Cardiac septum (tissue), 1 donor: ENCODE results near the gene BTAF1. TPM values are rescaled to one million over a fixed set of nuclear protein-coding genes. Genes with fewer than 3 reads are reported as not detected.
"Not testable (repeated sequence)": the region's sequence is repeated elsewhere in the genome, so short reads cannot be mapped to it uniquely, and the experiment has no call there.

Source experiments
- DNase-seq: peaks from one replicate; pipeline ENCODE4 v3.0.0-alpha.2; 2020; ENCODE audit warnings: low spot score
- intact Hi-C: fragments of 100-400 bp; cut with DNase I; formaldehyde crosslinking; loops from one replicate; pipeline ENCODE4 v1.14.0; 2022
- total RNA-seq: library from RNA; stranded (reverse); fragmentation: NEBNext Ultra II Directional; extraction: Animal tissue kit (Norgen Biotek cat#: 25700); gene quantifications from one replicate; pipeline ENCODE4 v1.2.1, GENCODE V29; 2021
- donor health status: DM: no; HTN: no; CAD: no.

Gene BTAF1
- total RNA-seq, 1 donor from 2014 or later, result 15.9 TPM

DNA sequence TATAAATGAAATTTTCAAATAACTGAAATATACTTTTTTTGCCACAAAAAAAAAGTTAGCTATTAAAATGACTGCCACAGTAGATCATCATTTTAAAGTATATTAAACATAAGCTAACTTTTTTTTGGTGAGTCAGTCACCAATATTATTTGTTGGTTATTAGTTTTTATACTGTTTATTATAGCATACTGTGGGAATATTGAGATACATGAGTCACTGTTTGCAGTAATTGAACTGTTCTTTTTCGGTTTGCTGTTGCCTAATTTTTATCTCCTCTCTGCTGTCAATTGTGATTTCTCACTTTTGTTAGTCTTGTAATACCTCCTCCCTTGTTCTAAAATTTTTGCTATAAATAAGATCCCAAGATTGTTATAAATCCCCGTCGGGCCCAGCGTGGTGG is 45.7 kb downstream of the BTAF1 start:
- intact Hi-C loops, result no loop called here
- no peak for DNase-seq

DNA sequence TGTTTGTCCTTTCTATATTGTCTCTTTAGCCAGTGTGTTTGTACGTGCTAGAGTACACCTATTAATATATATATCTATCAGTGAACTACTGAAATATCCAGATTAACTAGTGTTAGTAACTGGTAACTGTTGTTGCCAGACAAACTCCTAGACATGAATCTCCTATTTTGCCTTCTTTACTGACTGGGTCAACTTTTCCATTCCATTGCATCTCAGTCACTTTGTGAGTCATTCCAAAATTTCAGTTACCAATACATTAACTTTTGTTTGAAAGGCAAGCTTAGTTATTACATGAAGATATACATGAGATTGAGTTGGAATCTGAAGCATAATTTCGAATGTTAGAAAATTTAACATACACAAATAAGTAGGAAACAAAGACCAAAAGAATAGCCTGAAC is 51.4 kb downstream of the BTAF1 start:
- intact Hi-C loops, result no loop called here
- DNase-seq, result no peak

DNA sequence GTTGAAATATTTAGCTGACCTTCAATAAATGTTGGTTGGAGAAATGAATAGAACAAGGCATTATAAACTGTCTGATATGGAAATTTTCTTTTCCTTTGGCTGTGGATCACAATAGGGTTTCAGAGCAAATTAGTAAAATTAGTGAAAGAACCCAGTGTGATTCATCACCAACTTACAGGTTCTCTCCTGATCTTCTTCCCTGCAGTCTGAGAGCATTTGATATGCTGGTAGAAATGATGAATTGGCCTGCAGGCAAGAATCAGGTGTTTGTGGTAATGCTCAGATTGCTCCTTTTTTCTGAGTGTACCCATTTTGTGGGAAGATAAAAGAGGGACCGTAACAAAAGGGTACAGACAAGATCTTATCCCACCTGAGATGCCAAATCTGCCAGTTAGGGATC is 51.9 kb downstream of the BTAF1 start:
- no peak for DNase-seq
- intact Hi-C loops, result no loop called here

DNA sequence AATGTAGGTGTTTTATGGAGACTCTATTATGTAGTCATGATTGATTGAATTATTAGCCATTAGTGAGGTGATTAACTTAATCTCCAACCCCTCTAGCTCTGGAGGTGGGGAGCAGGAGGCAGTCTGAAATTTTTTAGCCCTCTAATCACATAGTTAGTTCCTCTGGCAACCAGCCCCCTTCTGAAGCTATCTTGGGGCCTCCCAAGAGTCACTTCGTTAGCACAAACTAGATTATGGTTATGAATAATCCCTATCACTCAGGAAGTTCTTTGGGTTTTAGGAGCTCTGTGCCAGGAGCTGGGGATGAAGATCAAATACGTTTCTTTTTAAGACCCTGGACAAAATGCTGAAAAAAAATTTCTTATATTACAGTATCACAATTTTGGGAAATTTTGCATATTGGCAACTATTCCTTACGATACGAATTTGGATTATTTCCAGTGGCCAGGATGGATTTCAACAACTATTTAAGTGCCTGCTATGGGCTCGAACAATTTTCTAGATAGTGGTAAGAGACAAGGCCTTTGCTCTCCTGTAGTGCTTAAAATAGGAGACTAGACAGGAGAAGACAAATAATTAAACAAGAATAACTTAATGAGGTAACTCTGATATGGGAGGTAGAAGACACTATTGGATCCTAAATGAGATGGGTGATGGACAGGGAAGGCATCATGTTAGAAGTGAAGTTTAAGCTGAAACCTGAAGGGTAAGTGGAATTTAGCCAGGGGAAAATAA is 52.9 kb downstream of the BTAF1 start:
- intact Hi-C loops, result no loop called here
- no peak for DNase-seq

DNA sequence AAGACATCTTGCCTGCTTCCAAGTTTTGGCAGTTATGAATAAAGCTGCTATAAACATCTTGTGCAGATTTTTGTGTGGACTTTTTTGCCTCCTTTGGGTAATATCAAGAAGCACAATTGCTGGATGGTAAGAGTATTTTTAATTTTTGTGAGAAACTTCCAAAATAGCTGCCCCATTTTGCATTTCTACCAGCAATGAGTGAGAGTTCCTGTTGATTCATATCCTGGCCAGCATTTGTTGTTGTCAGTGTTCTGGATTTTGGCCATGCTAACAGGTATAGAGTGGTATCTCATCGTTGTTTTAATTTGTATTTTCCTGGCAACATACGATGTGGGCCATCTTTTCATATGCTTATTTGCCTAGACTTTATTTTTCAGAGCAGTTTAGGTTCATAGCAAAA is 53.9 kb downstream of the BTAF1 start:
- intact Hi-C loops, result no loop called here
- DNase-seq, result no peak

DNA sequence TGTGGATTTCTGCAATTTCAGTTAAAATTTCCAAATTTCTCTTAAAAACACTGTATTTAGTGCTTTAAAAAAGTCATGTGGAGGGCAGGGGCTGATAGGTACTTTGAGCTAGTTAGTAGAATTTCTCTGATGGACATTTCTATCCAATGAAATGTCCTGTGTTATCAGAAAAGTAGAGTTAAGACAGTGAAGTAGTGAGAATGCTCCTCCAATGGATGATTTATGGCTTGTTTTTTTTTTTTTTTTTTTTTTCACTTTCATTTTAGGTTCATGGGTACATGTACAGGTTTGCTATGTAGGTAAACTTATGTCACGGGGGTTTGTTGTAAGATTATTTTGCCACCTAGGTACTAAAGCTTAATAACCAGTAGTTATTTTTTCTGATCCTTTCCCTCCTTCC is 55.0 kb downstream of the BTAF1 start:
- no peak for DNase-seq
- intact Hi-C loops, result no loop called here

DNA sequence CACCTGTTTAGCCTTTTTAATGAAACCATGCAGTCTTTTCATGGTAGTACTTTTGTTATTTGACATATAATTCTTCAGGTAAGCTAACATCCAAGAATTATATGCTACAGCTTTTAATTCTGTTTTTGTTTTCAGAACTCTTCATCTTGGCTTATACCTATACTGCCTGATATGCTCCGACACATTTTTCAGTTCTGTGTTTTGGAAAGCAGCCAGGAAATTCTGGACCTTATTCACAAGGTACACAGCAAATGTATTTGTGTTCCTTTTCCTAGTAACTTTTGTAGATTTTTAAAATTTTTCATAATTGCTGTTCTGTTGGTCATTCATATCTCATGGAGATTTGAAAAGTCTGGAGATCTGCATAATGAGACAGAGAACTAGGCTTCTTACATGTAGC is 56.7 kb downstream of the BTAF1 start:
- no peak for DNase-seq
- intact Hi-C loops, result no loop called here

DNA sequence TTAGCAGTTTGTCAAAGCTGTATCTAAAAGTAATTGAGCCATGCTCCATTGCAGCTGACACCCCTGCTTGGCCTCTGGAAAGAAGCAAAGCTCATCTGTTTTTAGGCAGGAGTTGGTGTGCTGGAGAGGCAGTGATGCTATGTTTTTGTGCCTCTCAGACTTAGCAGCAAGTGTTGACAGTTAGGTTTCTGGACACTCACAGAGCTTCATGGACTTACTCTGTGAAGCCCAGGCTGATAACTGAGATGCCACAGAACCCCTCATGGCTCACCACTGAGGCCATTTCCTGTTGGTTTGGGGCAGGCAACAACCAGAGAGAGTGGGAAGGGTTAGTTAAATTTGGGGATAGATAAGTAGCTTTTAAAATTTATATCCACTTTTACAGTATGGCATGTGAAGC is 59.8 kb downstream of the BTAF1 start:
- intact Hi-C loops, result no loop called here

DNA sequence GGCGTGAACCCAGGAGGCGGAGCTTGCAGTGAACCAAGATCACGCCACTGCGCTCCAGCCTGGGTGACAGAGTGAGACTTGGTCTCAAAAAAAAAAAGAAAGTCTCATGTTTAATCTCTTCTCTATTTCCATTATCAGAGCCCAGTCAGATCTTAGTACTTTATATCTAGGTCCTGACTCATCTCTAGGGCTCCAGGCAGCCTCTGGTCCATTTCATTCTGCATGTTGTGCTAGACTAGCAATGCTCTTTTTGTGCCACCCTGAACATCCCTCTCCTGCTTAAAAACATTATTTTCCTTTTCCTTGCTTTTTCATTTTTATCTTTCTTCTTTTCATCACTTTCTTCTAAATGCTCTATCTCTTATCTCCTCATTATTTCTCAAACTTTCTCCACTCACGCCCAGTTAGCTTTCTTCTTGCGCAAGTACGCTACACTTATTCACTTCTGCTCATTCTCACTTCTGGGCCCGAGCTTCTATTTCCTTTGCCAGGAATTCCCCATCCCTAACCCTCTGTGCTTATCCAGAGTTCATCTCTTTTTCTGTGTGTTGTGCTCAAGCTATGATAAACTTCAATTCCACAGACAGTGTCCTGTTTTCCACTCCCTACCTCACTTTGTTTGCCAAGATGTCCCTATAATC is 63.9 kb downstream of the BTAF1 start:
- no peak for DNase-seq
- intact Hi-C loops, result no loop called here

More for the DNA sequence above, 59.8 kb downstream of the BTAF1 start:
- DNase-seq, result no peak

DNA sequence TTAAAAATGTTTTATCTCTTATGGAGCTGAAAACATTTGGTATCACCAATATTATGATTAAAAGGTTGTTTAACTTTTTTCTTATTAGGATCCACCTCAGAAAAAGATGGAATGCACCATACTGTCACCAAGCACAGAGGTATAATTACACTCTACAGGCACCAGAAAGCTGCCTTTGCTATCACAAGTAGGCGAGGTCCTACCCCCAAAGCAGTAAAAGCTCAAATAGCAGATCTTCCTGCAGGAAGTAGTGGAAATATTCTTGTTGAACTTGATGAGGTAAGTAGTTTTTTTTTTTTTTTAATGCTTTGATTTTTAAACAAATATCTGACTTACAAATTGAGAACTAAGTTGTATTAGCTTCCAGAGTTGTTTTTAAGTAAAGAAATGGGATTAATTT is 68.5 kb downstream of the BTAF1 start:
- intact Hi-C loops, result no loop called here
- no peak for DNase-seq

DNA sequence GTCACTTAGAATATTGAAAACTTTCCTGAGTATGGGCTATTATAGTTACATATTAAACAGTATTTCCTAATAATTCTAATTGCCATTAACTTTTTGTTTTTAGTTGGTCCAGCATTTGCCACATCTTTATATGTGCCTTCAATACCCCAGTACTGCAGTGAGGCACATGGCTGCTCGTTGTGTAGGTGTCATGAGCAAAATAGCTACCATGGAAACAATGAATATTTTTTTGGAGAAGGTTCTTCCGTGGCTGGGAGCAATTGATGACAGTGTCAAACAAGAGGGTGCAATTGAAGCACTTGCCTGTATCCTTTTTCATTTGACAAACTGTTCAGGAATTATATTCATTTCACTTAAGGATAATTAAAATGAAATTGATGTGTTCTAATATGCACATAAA is 72.7 kb downstream of the BTAF1 start:
- no peak for DNase-seq
- intact Hi-C loops, result no loop called here

DNA sequence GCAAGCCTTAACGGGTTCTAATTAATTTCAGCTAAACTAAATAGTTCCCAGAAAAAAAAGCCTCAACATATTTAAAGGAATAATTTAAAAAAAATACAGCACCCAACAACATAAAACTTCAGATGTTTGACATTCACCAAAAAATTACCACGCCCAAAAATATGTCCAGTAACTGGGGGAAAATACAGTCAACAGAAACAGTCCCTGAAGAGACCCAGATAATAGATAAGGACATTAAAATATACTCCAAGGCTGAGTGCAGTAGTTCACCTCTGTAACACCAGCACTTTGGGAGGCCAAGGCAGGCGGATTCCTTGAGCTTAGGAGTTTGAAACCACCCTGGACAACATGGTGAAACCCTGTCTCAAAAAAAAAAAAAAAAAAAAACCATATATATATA is 78.0 kb downstream of the BTAF1 start:
- intact Hi-C loops, result no loop called here
- DNase-seq, result no peak

DNA sequence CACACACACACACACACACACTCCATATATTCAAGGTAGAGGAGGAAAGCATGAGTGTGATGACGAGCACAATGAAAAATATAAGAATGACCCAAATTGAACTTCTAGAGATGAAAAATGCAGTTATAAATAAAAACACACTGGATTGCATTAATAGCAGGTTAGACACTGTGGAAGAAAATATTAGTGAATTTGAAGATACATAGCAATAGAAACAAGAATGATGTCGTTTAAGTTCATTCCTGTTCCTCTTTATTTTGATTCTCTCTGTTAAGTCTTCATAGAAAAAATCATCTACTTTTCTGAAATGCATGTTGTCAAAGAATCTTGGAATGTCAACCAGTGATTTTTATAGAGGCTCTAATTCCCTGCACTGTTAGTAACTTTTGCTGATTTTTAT is 78.4 kb downstream of the BTAF1 start:
- intact Hi-C loops, result no loop called here
- DNase-seq, result no peak

DNA sequence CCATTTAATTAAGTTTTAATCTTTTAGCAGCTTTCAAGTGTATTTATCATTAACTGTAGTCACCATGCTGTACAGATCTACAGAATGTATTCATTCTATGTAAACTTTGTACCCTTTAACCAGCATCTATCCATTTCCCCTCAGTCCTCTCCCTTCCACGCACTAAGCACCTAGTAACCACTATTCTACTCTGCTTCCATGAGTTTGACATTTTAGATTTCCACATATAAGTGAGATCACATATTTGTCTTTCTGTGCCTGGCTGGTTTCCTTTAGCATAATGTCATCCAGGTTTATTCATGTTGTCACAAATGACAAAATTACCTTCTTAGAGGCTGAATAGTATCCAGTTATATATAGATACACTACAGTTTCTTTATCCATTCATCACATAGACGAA is 79.7 kb downstream of the BTAF1 start:
- intact Hi-C loops, result no loop called here
- no peak for DNase-seq

DNA sequence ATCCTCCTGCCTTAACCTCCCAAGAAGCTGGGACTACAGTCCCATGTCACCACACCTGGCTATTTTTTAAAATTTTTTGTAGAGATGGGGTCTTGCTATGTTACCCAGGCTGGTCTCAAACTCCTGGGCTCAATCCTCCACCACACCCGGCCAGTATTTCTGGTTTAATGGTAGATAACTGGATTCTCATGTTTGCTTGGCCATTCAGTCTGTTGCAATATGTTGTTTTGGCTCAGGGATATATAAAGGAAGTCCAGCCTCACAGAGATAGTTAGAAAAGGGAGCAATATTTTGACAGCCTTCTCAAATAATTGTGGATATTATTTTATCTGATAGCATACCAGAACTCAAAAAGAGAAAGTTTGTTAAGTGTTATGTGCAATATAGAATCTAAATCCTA is 82.4 kb downstream of the BTAF1 start:
- no peak for DNase-seq
- intact Hi-C loops, result no loop called here

DNA sequence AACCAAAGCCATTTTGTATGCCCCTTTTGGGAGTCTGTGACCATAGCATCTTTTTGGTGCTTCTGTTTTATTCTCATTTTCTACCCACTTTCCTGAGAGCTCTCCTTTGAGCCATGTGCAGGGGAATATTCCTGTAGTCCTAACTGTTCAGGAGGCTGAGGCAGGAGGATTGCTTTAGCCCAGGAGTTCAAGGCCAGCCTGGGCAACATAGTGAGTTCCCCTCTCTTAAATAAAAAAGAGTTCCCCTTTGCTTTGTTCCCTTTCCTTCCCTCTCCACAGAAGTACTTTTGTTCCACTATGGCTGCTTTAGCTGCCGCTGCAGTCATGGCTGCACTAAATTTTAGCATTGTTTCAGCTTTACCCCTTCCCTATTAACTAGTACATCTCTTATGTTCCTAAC is 85.9 kb downstream of the BTAF1 start:
- intact Hi-C loops, result no loop called here
- no peak for DNase-seq

DNA sequence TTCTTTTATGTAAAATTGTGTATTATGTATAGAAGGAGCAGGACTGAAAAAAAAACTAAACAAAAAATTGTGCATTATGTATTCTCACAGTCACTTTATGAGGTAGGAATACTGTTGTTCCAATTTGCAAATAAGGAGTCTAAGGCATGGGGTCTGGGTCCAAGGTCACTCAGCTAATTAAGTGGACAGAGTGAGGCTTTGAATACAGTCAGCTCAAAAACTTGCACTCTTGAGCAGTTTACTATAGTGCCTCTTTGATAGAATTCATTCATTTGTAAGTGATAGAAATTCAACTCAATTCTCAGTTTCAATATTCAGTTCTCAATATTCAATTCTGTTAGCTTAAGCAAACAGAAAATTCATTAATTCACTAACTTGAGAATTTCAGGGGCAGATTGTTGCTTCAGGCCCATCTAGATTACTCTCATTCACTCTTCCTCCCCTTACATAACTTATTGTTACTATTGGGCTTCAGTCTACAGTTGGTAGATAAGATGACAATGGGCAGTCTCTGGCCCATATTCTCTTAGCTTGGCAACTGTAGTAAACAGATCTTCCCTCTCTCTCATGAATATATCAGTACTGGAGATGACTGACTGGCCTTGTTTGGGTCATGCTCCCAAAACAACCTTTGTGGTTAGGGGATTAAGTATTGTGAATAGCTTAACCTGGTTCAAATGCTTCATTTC is 86.6 kb downstream of the BTAF1 start:
- intact Hi-C loops, result no loop called here
- no peak for DNase-seq

DNA sequence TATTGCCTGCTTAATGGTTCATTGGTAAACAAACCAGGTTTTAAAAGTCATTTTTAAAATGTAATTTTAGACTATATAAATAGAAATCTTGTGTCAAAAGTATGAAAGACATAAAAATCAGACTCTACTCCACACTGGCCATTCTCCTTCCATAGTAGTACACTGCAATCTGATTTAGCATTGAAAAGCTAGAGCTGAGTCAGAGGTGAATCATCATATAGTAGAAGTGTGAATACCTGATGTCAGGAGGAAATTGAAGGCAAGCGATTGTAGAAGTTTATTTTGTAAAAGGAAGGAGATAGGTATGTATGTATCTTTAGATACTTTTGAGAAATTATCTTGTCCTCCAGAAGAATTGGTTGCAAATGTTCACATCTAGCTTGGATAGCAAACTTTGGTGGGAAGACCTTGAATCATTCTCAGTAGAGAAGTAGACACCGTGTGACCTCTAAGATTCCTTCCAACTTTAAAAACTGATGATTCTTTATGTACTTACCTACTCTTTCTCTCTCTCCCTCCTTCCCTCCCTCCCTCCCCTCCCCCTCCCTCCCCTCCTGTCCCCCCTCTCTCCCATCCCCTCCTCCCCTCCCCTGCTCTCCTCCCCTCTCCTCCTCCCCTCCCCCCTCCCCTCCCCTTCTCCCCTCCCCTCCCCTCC is 88.1 kb downstream of the BTAF1 start:
- no peak for DNase-seq
- intact Hi-C loops, result no loop called here

DNA sequence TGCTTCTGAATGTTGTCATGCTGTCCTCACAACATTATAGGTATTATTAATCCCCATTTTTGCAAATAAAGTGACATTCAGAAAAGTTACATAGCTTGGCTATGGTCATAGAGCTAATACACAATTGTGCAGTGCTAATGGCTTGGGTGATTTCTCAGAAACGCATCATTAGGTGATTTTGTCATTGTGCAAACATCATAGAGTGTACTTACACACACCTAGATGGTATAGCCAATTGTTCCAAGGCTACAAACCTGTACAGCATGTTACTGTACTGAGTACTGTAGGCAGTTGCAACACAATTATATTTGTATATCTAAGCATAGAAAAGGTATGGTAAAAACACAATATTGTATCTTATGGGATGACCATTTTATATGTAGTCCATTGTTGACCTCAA is 91.0 kb downstream of the BTAF1 start:
- DNase-seq, result no peak
- intact Hi-C loops, result no loop called here

DNA sequence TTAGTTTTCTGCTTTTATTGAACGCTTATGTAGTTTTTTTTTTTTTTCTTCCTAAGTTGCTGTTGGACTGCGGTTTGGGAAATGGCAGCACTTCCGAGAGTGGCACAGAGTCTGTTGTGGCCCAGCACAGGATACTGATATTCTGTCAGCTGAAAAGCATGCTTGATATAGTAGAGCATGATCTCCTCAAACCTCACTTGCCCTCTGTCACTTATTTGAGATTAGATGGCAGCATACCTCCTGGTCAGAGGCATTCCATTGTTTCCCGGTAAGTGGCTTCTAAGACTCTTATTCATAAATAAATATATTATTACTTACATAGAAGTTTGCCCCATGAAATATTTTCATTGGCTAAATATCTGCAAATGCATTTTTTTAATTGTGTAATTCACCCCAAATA is 101.1 kb downstream of the BTAF1 start:
- DNase-seq, result no peak
- intact Hi-C loops, result no loop called here

DNA sequence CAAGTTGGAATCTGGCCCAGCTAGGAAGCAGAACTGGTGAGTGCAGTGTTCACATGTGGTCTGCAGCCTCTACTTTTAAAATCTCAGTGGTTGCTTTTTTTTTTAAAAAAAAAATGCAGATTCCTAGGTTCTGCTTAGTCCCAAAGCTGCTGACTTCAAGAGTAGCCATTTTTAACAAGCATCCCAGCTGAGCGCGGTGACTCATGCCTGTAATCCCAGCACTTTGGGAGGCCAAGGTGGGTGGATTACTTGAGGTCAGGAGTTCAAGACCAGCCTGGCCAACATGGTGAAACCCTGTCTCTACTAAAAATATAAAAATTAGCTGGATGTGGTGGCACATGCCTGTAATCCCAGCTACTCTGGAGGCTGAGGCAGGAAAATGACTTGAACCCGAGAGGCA is 101.8 kb downstream of the BTAF1 start:
- intact Hi-C loops, DNase-seq: not testable (repeated sequence)
